ENCODE measurements around the gene USP15. TPM values are rescaled to one million over a fixed set of nuclear protein-coding genes. Genes with fewer than 3 reads are reported as not detected.

Gene USP15
- total RNA-seq, 1 experiment from 2014 or later: 35.3 TPM

DNA sequence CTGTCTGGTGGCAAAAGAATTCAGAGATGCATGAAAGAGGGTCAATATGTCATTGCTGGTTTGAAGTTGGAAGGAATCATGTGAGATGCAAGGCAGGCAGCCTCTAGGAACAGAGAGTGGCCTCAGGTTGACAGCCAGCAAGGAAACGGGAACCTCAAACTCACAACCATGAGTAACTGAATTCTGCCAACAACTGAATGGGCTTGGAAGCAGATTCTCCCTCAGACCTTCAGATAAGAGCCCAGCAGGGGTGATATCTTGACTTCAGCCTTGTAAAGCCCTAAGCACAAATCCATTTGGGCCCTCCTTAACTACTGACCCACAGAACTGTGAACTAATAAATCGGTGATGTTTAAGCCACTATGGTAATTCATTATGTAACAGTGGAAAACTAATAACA lies 35.8 kb downstream of the USP15 start:
- no peak overlapping the region for H2AK5ac ChIP-seq (ENCODE audit: insufficient read length, low read length)
- H2AFZ ChIP-seq (ENCODE audit: low read length): no peak overlapping the region
- no peaks in the 10 kb centered on the region for H4K20me1 ChIP-seq (ENCODE audit: control insufficient read depth, insufficient read depth, insufficient read length)
- H3K27ac ChIP-seq (ENCODE audit: insufficient read length, low read depth, low read length): no peak overlapping the region
- no peak overlapping the region for H4K5ac ChIP-seq (ENCODE audit: insufficient read length, low read depth, low read length)
- no peaks in the 10 kb centered on the region for H3K27me3 Mint-ChIP-seq (ENCODE audit: low read depth)
- H3K14ac ChIP-seq (ENCODE audit: insufficient read depth, low read length): no peak overlapping the region
- no peaks in the 10 kb centered on the region; the same call in 1 of the 2 replicates for H3K4me1 ChIP-seq (ENCODE audit: insufficient read depth, low read length)
- H2BK20ac ChIP-seq (ENCODE audit: low read depth, low read length, poor library complexity, severe bottlenecking): no peak overlapping the region
- peaks cover 2 to 30% (median 20%) of the 10 kb centered on the region in 3 experiments; a peak in 6 of 7 replicates for H3K36me3 Mint-ChIP-seq (ENCODE audit: insufficient read depth in 1 of 3, low read depth in 3 of 3)
- no peak overlapping the region for H3K4me3 Mint-ChIP-seq
- H3K79me2 ChIP-seq (ENCODE audit: insufficient read depth, low read length): peaks cover 7% of the 10 kb centered on the region; the same call in 1 of the 2 replicates
- no peaks in the 10 kb centered on the region for H3K9me3 Mint-ChIP-seq
- TF ChIP-seq, protein P1, sequence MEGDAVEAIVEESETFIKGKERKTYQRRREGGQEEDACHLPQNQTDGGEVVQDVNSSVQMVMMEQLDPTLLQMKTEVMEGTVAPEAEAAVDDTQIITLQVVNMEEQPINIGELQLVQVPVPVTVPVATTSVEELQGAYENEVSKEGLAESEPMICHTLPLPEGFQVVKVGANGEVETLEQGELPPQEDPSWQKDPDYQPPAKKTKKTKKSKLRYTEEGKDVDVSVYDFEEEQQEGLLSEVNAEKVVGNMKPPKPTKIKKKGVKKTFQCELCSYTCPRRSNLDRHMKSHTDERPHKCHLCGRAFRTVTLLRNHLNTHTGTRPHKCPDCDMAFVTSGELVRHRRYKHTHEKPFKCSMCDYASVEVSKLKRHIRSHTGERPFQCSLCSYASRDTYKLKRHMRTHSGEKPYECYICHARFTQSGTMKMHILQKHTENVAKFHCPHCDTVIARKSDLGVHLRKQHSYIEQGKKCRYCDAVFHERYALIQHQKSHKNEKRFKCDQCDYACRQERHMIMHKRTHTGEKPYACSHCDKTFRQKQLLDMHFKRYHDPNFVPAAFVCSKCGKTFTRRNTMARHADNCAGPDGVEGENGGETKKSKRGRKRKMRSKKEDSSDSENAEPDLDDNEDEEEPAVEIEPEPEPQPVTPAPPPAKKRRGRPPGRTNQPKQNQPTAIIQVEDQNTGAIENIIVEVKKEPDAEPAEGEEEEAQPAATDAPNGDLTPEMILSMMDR (conservative IDR thresholded peaks at IDR 0.05): no peak
- H3K4me2 ChIP-seq (ENCODE audit: insufficient read depth, insufficient read length, low read length): no peak overlapping the region
- no peak overlapping the region for H3K23ac ChIP-seq (ENCODE audit: insufficient read length, low read depth, low read length)
- H4K8ac ChIP-seq (replicated peaks; ENCODE audit: insufficient read length, low read depth, low read length): no peak overlapping the region
- no peak overlapping the region for H4K91ac ChIP-seq (ENCODE audit: insufficient read length, low read depth, low read length)
- H2BK120ac ChIP-seq (ENCODE audit: low read depth, low read length, poor library complexity, severe bottlenecking): no peak overlapping the region
- no peak overlapping the region for H2BK5ac ChIP-seq (ENCODE audit: insufficient read length, low read length)
- no peaks in the 10 kb centered on the region for H3K27me3 ChIP-seq (ENCODE audit: insufficient read depth, low read length)
- no peak overlapping the region for H3K4ac ChIP-seq (ENCODE audit: low read depth, low read length)
- H3K23me2 ChIP-seq (ENCODE audit: insufficient read length, low read depth, low read length, poor library complexity, severe bottlenecking): no peaks in the 10 kb centered on the region
- peaks cover 16 to 17% of the 10 kb centered on the region in 2 experiments for H3K4me1 Mint-ChIP-seq
- WGBS (ENCODE audit: extremely low coverage, insufficient read length, low lambda C conversion rate): no CpG with 5 or more reads among the region's 2 CpGs
- H2BK12ac ChIP-seq (ENCODE audit: insufficient read length, low read depth, low read length): no peak overlapping the region
- H2BK15ac ChIP-seq (ENCODE audit: low read depth, low read length): no peak overlapping the region
- no peak overlapping the region for H3K56ac ChIP-seq (ENCODE audit: insufficient read length, low read depth, low read length)
- no peak overlapping the region for H3K18ac ChIP-seq (ENCODE audit: insufficient read length, low read depth, low read length)
- H3K79me1 ChIP-seq (ENCODE audit: insufficient read depth, low read depth, low read length, poor library complexity, severe bottlenecking): no peaks in the 10 kb centered on the region
- no peak overlapping the region for H3K9ac ChIP-seq (ENCODE audit: extremely low read depth, insufficient read length, low read length)
- no peak overlapping the region for H3T11ph ChIP-seq (ENCODE audit: low read length)
- no peaks in the 10 kb centered on the region for H3K9me3 ChIP-seq (ENCODE audit: control insufficient read depth, low read depth, low read length)
- H3K27ac Mint-ChIP-seq: no peak overlapping the region
- DNase-seq: no peak
